Duodenal mucosa (tissue), 2 donors: ENCODE measurements around the gene SLC25A25.

ENCODE experiments used
- H3K27ac ChIP-seq: one replicate; pipeline ENCODE4 v1.7.0; 2013; ENCODE audit warnings: low read depth, low read length
- H3K27me3 ChIP-seq, 2 donors: one replicate each; pipeline ENCODE4 v1.7.0; 2013; ENCODE audit warnings: low read length in 2 of 2, control low read depth in 1 of 2; ENCODE audit not compliant: insufficient read depth in 2 of 2, control insufficient read depth in 1 of 2
- H3K36me3 ChIP-seq, 2 donors: one replicate each; pipeline ENCODE4 v1.7.0; 2013; ENCODE audit warnings: low read length in 2 of 2, control low read depth in 1 of 2; ENCODE audit not compliant: insufficient read depth in 2 of 2, control insufficient read depth in 1 of 2
- H3K4me1 ChIP-seq, 2 donors: one replicate each; pipeline ENCODE4 v1.7.0; 2013; ENCODE audit warnings: low read length in 2 of 2, control low read depth in 1 of 2; ENCODE audit not compliant: insufficient read depth in 2 of 2, control insufficient read depth in 1 of 2
- H3K4me3 ChIP-seq, 2 donors: one replicate each; pipeline ENCODE4 v1.7.0; 2013; ENCODE audit warnings: low read length in 2 of 2, low read depth in 1 of 2
- H3K9ac ChIP-seq, 2 donors: one replicate each; pipeline ENCODE4 v1.7.0; 2013; ENCODE audit warnings: low read length in 2 of 2, low read depth in 1 of 2
- H3K9me3 ChIP-seq, 2 donors: one replicate each; pipeline ENCODE4 v1.7.0; 2013; ENCODE audit warnings: low read length in 2 of 2, control low read depth in 1 of 2; ENCODE audit not compliant: control insufficient read depth in 1 of 2

Gene SLC25A25

GRCh38 chr9:128153060-128153946 lies 85.3 kb downstream of the SLC25A25 start:
- Histone ChIP-seq H3K27me3 (no peaks in the 10 kb centered on the region), H3K27ac (no peak overlapping the region), H3K4me1 (peaks cover 22 to 24% of the 10 kb centered on the region in 2 donors), H3K9me3 (no peaks in the 10 kb centered on the region), H3K9ac (no peak overlapping the region), H3K4me3 (no peak overlapping the region), H3K36me3 (no peaks in the 10 kb centered on the region)

- Histone ChIP-seq H3K9me3 (no peaks in the 10 kb centered on the region), H3K4me3 (no peak overlapping the region), H3K27me3 (no peaks in the 10 kb centered on the region), H3K36me3 (no peaks in the 10 kb centered on the region), H3K9ac (no peak overlapping the region), H3K27ac (no peak overlapping the region), H3K4me1 (peaks cover 13 to 16% of the 10 kb centered on the region in 2 donors)
Observed at GRCh38 chr9:128153947-128154695, 86.1 kb downstream of the SLC25A25 start.

- Histone ChIP-seq H3K36me3 (no peaks in the 10 kb centered on the region), H3K4me3 (no peak overlapping the region), H3K9ac (no peak overlapping the region), H3K4me1 (peaks cover 8 to 11% of the 10 kb centered on the region in 2 donors), H3K9me3 (no peaks in the 10 kb centered on the region), H3K27me3 (no peaks in the 10 kb centered on the region), H3K27ac (no peak overlapping the region)
Observed at GRCh38 chr9:128155736-128156500, 87.9 kb downstream of the SLC25A25 start.
